Activated gamma-delta T cell treated with Interleukin-2 at 50 U/mL for 16 hours (primary cell): ENCODE measurements around the gene ZIC4.

Source experiments
- DNase-seq: peaks from one replicate; pipeline ENCODE4 v3.0.0-alpha.2; 2020

The ZIC4 gene

DNA sequence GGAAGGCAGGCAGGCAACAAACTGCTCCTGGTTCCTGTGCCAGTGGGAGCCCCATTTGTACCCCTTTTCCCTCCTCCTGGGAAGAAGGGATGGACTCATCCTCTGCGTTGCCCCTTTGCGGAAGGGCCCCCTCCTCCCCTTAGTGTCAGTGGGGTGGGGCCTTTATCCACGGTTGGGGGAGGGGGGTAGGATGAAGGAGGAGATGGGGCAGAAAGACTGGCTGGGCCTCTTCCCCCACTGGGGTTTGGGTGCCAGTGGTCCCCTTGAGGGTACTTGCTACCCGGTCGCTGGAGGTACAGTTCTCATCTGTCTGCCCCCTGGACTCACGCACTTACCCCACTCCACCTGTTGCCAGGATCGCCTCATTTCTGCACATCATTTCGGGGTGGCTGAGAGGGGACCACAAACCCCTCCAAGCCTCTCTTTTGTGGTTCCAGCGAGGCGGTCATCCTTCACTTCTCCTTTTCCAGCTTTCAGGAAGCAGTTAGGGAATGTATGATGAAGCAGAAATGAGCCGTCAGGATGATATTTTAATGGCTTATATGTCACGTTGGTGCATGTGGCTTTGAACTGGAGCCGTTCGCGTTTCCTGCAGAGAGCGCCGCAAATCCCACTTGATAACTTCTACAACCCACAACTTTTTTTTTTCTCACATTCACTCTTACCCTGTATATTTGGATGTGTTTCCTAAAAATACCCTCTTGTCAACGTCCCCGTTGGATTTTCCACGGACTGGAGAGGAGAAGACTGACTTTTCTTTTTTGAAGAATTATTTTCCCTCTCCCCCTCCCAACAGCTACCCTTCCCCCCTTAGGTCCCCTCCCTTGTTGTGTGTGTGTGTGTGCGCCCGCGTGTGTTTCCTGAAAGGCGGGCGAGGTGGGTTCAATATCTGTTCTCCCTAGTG lies at the start of gene ZIC4:
ZIC4 (minus strand) TSS at position 516 of the 904 bp plus-strand sequence. CDS start 3,746 bp downstream, outside the sequence.
- DNase-seq, result no peak

DNA sequence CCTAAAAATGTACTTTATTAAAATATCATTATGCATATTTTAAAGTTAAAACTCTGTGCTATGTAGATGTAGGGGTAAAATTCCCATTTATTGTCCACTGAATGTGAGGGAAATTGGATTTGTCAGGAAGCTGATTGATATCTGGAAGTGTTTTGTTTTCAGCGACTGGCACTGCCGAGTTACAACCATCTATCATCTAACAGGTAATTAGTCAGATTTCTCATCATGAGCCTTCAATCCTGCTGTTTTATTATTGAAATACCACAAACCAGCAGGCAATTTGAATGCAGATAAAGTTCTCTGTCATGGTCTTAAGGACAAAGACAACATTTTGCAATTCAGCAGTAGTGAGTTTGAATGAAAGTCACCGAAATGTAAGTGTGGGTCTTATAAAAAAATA lies 43.3 kb upstream of the ZIC4 start:
- DNase-seq, result no peak

GRCh38 chr3:147447224-147447623 lies 40.9 kb upstream of the ZIC4 start:
- DNase-seq, result no peak

DNA sequence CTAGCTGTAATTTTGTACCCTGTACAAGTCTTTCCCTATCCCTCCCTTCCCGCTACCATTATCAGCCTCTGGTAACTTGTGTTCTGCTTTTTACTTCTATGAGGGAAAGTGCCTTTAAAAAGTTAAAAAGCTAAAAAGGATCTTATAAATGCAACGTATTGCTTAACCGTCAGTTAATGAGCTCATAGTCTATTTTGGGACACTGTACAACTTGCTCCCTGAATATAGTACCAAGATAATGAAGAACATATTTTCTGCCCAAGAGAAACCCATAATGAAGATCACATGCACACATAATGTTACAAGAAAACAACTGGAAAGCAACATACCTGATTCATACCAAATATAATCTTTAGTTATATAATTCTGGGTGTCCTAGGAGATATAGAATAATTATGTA lies 25.4 kb upstream of the ZIC4 start:
- no peak for DNase-seq

- DNase-seq, result no peak
These were observed 22.4 kb upstream of the ZIC4 start for GRCh38 chr3:147428754-147429153.

DNA sequence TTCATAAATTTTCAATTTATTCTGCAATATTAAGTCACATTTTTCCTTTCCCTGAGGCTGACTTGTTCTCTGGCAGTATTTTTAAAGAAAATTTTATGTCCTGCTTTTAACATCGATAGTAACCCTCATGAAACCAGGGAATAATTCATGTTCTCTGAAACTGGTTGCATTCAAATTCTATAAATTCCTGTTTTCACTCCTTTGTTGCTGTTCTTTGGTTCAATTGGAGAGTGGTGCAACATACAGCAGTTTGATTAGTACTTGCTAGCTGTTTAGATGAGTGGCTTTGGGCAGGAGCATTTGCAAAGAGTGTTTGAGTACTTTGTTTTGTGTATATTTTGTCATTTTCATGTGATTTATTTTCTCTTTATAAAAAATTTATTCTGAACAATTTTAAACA lies 22.0 kb upstream of the ZIC4 start:
- DNase-seq, result no peak

DNA sequence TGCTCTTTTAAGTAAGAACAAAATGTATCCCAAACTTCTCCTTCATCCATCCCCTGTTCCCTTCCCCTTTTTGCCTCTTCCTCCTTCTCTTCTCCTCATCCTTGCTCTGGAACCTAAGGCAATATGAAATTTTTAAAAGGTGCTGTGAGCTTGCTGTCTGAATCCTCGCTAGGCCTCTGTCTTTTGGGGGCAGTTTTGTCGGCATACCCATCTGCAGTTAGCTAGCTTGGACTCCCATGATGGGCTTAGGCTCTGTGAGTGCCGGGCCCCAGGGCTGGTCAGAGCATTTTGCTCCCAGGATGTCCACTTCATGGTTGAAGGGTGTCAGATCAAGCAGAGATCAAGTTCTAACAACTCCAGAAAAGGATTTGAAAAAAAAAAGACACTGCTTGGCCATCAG lies 21.4 kb upstream of the ZIC4 start:
- DNase-seq, result no peak

DNA sequence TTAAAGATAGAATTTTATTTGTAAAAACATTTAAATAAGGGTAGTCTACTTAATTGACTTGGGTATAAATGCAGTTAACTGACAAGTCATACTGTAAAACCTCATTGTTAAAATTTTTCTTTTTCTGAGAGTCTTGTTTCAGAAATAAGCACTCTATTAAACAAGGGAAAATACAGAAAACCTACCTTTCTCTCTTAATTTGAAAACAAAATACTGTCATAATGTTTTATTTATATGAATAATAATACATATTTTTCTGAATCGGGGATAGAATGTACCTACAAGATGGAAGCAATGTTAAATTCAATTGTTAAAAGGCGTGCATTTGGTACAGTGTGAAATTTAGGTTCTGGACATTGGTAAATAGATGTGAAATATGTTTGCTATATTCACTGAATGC lies 20.6 kb upstream of the ZIC4 start:
- no peak for DNase-seq

DNA sequence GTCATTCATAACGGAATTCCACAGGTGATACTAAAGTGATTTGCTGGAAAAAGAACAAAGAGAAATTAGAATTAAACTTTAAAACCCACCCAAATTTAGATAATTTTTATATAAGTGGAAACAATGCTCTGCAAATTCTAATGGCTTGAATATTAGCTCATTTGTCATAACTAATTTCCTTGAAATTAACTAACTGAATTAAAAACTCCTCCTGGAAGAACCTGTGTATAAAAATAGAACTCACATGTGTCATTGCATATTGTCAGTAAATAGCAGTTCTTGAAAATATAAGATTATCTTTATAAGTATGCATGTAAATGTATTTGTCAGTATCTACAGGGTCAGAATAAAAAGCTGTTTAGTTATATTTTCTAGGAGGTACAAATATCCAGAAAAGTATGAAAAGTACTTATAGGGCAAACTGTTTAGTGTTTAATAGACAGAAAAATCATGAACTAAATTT lies 19.1 kb upstream of the ZIC4 start:
- no peak for DNase-seq

- DNase-seq, result no peak
These were observed 18.4 kb upstream of the ZIC4 start for GRCh38 chr3:147424581-147425387.

GRCh38 chr3:147423798-147424580 lies 17.6 kb upstream of the ZIC4 start:
- DNase-seq, result no peak

- no peak for DNase-seq
These were observed 17.1 kb upstream of the ZIC4 start for GRCh38 chr3:147423537-147423797.

GRCh38 chr3:147422601-147423536 lies 16.5 kb upstream of the ZIC4 start:
- DNase-seq, result no peak

- DNase-seq, result no peak
These were observed 15.9 kb upstream of the ZIC4 start for GRCh38 chr3:147422196-147422595.

- no peak for DNase-seq
These were observed 15.0 kb upstream of the ZIC4 start for GRCh38 chr3:147421184-147421912.

GRCh38 chr3:147420353-147421183 lies 14.2 kb upstream of the ZIC4 start:
- DNase-seq, result no peak

GRCh38 chr3:147419781-147420224 lies 13.5 kb upstream of the ZIC4 start:
- no peak for DNase-seq

DNA sequence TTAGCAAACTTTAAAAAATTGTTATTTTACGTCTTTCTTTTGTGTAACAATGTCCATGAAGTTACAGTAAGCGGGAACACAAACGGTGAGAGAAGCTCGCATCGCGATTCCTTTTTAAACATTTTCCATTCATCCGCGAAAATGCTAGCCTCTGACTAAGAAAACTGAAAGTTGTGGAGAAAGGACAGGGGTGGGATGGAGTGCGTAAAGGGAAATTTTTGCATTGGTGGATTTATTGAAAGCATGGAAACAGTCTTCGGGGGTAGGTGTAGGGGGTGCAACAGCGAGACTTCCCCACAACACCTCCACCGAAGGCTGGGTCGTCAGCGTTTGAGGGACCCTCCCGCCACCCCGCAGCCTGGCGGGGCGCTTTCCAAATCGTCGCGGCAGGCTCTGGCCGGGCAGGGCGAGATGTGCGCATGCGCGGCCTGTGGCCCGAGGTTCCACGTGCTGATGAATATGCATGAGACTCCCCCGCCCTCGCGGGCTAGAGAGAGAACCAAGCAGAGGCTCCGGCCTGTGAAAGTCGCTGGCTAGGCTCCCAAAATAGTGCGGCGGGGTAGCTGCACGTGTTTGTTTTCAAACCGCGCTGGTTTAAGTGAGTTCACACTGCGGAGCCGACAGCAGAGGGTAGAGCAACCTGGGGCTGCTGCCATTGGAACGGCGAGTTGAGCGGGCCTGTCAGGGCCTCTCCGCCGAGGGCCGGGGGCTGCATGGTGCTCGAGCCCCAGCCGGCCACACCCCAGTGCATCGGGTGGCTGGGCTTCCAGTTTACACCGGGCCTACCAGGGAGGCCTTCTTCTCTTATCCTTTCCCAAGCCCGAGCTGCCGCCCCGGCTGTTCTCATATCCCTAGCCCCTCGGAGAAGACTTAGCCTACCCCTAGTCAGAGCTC lies 12.7 kb upstream of the ZIC4 start:
- DNase-seq, result no peak

DNA sequence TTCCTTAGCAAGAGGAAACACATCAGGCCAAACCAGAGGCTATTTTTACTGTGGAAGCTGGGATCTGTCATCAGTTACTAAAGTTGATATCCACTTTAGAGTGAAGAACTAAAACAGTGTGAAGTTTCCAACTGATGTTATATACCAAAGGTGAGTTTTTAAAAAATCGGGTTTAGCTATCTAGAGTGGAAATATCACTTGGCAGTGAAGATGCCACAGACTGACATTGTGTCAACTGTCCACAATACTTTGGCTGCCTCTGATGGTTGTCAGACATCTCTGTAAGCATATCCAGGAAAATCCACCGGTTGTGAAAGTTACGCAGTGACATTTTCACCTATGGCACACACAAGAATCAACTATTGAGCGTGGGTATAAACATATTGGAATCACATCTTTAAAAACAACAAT lies 12.0 kb upstream of the ZIC4 start:
- no peak for DNase-seq
